BJ (cell line): ENCODE data around the gene LRRC61. TPM values are rescaled to one million over a fixed set of nuclear protein-coding genes. Genes with fewer than 3 reads are reported as not detected.

Source experiments
- CTCF ChIA-PET: fragments of 350-600 bp; formaldehyde crosslinking; extraction: SDS; loops from one replicate; lab custom pipeline; 2021; ENCODE audit warnings: antibody characterized with exemption, inconsistent platforms; lab: Yijun Ruan, JAX
- POLR2A ChIA-PET: fragments of 300-600 bp; sonication (Branson Sonifier 250); formaldehyde crosslinking; extraction: SDS; loops from one replicate; lab custom pipeline; 2021; ENCODE audit warnings: antibody characterized with exemption; lab: Charles Lee
- DNase-seq: peaks from one replicate; pipeline ENCODE4 v3.0.0-alpha.2; 2011; ENCODE audit warnings: low read depth
- H3K27me3 ChIP-seq: 2 replicates; pipeline ENCODE4 v1.6.0; 2011; ENCODE audit warnings: low read length; ENCODE audit not compliant: control insufficient read depth, insufficient read depth
- H3K36me3 ChIP-seq: 2 replicates; pipeline ENCODE4 v1.5.1; 2011; ENCODE audit warnings: low read length; ENCODE audit not compliant: control insufficient read depth, insufficient read depth
- H3K4me3 ChIP-seq: 2 replicates; pipeline ENCODE4 v1.5.1; 2011; ENCODE audit warnings: low read depth, mild to moderate bottlenecking, control low read depth, low read length
- CTCF ChIP-seq: IDR thresholded peaks from 2 replicates; pipeline ENCODE4 v1.5.1; 2011; ENCODE audit warnings: low read depth, mild to moderate bottlenecking, control low read depth, inconsistent platforms, low read length, moderate library complexity; ENCODE audit not compliant: insufficient read depth
- polyA plus RNA-seq: library from polyadenylated mRNA; depleted of rRNA; stranded (reverse); fragments of >200 nt; gene quantifications from 2 replicates; pipeline ENCODE4 v1.2.3, GENCODE V29; 2011

LRRC61 gene
- polyA plus RNA-seq, 1 experiment, result 0.85 TPM

- H3K36me3 ChIP-seq, result peaks cover 2% of the 10 kb centered on the region; the same call in 1 of the 2 replicates
- H3K4me3 ChIP-seq, result no peak overlapping the region
- POLR2A ChIA-PET, result no interaction called here
- H3K27me3 ChIP-seq, result no peaks in the 10 kb centered on the region
- no peak for TF ChIP-seq CTCF
- CTCF ChIA-PET, result interaction anchor here (1.2 to 3.5 kb wide), 3 partner anchors 8 to 52 kb away, joined by 4 to 25 read pairs (median 4); no protein-coding TSS in a partner anchor
- DNase-seq, result no peak
These were observed 42.0 kb downstream of the LRRC61 start for GRCh38 chr7:150365194-150365593.

- H3K4me3 ChIP-seq, result no peak overlapping the region
- H3K36me3 ChIP-seq, result peaks cover 2% of the 10 kb centered on the region; the same call in 1 of the 2 replicates
- ChIA-PET CTCF (interaction anchor here (1.2 to 3.5 kb wide), 3 partner anchors 9 to 52 kb away, joined by 4 to 25 read pairs (median 4); no protein-coding TSS in a partner anchor), POLR2A (no interaction called here)
- TF ChIP-seq CTCF, result no peak
- DNase-seq, result no peak
- no peaks in the 10 kb centered on the region for H3K27me3 ChIP-seq
These were observed 42.7 kb downstream of the LRRC61 start for GRCh38 chr7:150365673-150366398.

GRCh38 chr7:150367677-150368095, 44.5 kb downstream of the LRRC61 start:
- Histone ChIP-seq H3K4me3 (peak overlapping the region; percentile 58), H3K36me3 (peaks cover 12% of the 10 kb centered on the region), H3K27me3 (no peaks in the 10 kb centered on the region)
- no peak for DNase-seq
- CTCF ChIA-PET, result interaction anchor here (0.7 to 3.5 kb wide), 3 partner anchors 11 to 52 kb away, joined by 3 to 25 read pairs (median 13); no protein-coding TSS in a partner anchor
- POLR2A ChIA-PET, result no interaction called here
- TF ChIP-seq CTCF, result no peak

- POLR2A ChIA-PET, result interaction anchor here (0.6 to 0.8 kb wide), 3 partner anchors 10 to 38 kb away, joined by 3 to 4 read pairs (median 3); no protein-coding TSS in a partner anchor
- CTCF ChIA-PET, result interaction anchor here (0.7 to 3.3 kb wide), 5 partner anchors 11 to 54 kb away, joined by 3 to 13 read pairs (median 4); no protein-coding TSS in a partner anchor
- no peak for TF ChIP-seq CTCF
- no peak for DNase-seq
- Histone ChIP-seq H3K36me3 (peaks cover 18% of the 10 kb centered on the region), H3K27me3 (no peaks in the 10 kb centered on the region), H3K4me3 (peak within 1 kb of the TSS; percentile 58)
These were observed 45.1 kb downstream of the LRRC61 start, which contains the start of gene REPIN1 for GRCh38 chr7:150368096-150368883. REPIN1 (plus strand) TSS chr7:150368822; CDS start chr7:150369712, 890 bp downstream.
